Activated naive CD4-positive, alpha-beta T cell treated with anti-CD3 and anti-CD28 coated beads for 36 hours (primary cell): ENCODE measurements around the gene CHTF8. TPM values are rescaled to one million over a fixed set of nuclear protein-coding genes. Genes with fewer than 3 reads are reported as not detected.

ENCODE experiments used
- CTCF ChIA-PET: fragments of 350-600 bp; sonication (Branson Sonifier 250); formaldehyde crosslinking; loops from one replicate; lab custom pipeline; 2021; ENCODE audit warnings: antibody characterized with exemption; lab: Charles Lee
- DNase-seq: peaks from one replicate; pipeline ENCODE4 v3.0.0-alpha.2; 2020
- H3K27ac Mint-ChIP-seq: one replicate; pipeline ENCODE4 v1.8.0; 2021; ENCODE audit warnings: mild to moderate bottlenecking, mixed read lengths
- H3K27me3 Mint-ChIP-seq: one replicate; pipeline ENCODE4 v1.8.0; 2021; ENCODE audit warnings: low read depth, mixed read lengths
- H3K36me3 Mint-ChIP-seq: one replicate; pipeline ENCODE4 v1.8.0; 2021; ENCODE audit warnings: low read depth, mixed read lengths
- H3K4me1 Mint-ChIP-seq: one replicate; pipeline ENCODE4 v1.8.0; 2021; ENCODE audit warnings: low read depth, mixed read lengths
- H3K4me3 Mint-ChIP-seq: one replicate; pipeline ENCODE4 v1.8.0; 2021; ENCODE audit warnings: mild to moderate bottlenecking, moderate library complexity, mixed read lengths
- H3K9me3 Mint-ChIP-seq: one replicate; pipeline ENCODE4 v1.8.0; 2021; ENCODE audit warnings: mixed read lengths
- intact Hi-C: fragments of 100-400 bp; cut with micrococcal nuclease; formaldehyde crosslinking; loops from one replicate; pipeline ENCODE4 v1.15.1; 2023
- total RNA-seq, 2 experiments: library from RNA; stranded (reverse); gene quantifications; one replicate each; pipeline ENCODE4 v1.2.3, GENCODE V29; 2021

CHTF8 gene, protein sequence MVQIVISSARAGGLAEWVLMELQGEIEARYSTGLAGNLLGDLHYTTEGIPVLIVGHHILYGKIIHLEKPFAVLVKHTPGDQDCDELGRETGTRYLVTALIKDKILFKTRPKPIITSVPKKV
- 100 to 1,000 TPM; 114 to 117 TPM for total RNA-seq

DNA sequence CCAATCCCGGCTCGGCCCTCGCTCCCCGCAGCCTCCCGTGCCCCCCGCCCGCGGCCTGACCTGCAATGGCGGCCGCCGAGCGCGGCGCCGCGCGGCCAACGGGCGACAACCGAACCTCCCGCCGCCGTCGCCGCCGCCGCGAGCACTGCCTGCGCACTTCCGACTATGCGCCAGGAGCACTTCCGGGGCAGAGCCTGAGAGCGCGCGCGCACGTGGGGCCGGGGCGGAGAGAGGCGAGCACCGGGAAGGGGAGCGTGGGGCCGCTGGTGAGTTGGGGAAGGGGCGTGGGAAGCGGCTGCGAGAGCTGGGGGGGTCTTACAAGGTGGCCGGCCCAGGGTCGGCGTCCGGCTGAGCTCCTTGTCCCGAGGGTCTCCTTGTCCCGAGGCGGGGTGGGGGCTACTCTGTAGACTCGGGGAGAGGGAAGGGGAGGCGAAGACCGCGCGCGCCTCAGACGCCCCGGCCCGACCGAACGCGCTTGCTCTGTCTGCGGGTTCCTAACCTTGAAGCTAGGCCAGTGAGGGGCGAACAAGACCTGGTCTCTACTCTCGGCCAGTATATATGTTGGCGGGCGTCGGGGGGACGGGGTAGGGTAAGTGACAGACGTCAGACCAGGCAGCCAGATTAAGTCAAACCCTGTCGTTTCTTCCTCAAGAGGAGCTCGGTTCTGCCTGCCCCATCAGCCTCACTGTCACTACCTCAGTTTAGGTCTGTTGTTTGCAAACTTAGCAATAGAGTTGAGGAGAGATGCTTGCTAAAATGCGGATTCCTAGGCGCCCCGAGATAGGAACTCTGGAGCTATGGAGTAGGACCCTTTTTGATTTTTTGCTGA is at the start of gene CHTF8, which contains the start of gene UTP4:
Gene CHTF8, minus strand, starts transcription at position 165 of the 829 bp plus-strand sequence. CDS start 11,130 bp downstream, outside the sequence.
Gene UTP4, plus strand, starts transcription at position 226 of the 829 bp plus-strand sequence. CDS start 811 bp downstream, outside the sequence.
- peak; percentile 89 for DNase-seq
- H3K27ac Mint-ChIP-seq: peak within 1 kb of the TSS; percentile 90
- H3K9me3 Mint-ChIP-seq: no peaks in the 10 kb centered on the region

DNA sequence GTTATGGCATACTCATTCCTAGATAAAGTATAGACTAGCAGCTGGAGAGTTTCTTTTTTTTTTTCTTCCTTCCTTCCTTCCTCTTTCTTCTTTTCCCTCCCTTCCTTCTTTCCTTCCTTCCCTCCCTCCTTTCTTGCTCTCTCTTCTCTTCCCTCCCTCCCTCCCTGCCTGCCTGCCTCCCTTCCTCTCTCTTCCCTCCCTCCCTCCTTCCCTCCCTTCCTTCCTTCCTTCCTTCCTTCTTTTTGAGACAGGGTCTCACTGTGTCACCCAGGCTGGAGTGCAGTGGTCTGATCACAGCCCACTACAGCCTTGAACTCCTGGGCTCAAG is 47.6 kb upstream of the CHTF8 start:
- DNase-seq: no peak
- peaks cover 2% of the 10 kb centered on the region for H3K36me3 Mint-ChIP-seq
- intact Hi-C loops: no loop called here
- no peaks in the 10 kb centered on the region for H3K9me3 Mint-ChIP-seq
- H3K27ac Mint-ChIP-seq: no peak overlapping the region
- H3K4me3 Mint-ChIP-seq: no peak overlapping the region
- CTCF ChIA-PET: interaction anchor here (0.6 kb wide), 1 partner anchor 1403 kb away, joined by 4 read pairs; no protein-coding TSS in a partner anchor
- H3K4me1 Mint-ChIP-seq: peaks cover 7% of the 10 kb centered on the region
- no peaks in the 10 kb centered on the region for H3K27me3 Mint-ChIP-seq

More for the DNA sequence above, at the start of gene CHTF8, which contains the start of gene UTP4:
- H3K4me1 Mint-ChIP-seq: peaks cover 59% of the 10 kb centered on the region
- intact Hi-C loops: loop anchor here (1.0 to 2.0 kb wide), 4 partner anchors 34 to 286 kb away; partner anchors contain the start of genes SNTB2 and VPS4A
- H3K4me3 Mint-ChIP-seq: peak within 1 kb of the TSS; percentile 96
- CTCF ChIA-PET: interaction anchor here (0.7 to 1.8 kb wide), 5 partner anchors 9 to 153 kb away, joined by 3 to 22 read pairs (median 3); no protein-coding TSS in a partner anchor
- H3K27me3 Mint-ChIP-seq: no peaks in the 10 kb centered on the region
- H3K36me3 Mint-ChIP-seq: peaks cover 23% of the 10 kb centered on the region

DNA sequence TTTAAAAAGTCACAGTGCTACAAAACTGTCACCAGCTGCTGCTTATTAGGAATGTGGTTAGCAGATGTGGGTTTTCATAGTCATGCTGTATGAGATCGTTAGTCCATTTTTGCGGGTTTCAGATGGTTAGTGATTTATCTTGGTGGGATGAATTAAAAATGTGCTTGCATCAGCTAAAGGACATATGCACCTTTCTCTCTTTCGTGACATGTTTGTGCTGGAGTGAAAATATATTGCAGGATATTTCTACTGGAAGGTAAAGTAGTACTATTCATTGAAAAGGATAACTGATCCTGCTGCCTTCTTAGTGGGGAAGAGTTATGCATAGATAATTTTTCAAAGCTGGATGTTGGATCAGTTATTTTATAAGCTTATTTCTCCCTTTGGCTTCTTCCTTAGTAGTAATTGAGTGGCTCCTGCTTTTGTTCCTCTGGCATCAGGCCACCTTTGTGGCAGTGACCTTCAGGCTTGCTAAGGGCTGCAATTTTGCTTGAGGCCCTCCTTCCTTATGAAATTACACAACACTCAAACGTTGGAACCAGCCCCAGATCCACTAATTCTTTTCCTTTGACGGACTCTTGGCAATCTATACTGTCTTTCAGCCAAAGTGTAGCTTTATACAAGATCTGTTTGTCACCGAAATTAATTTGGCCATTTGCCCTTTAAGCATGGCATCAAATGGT is 47.1 kb upstream of the CHTF8 start:
- no peaks in the 10 kb centered on the region for H3K27me3 Mint-ChIP-seq
- H3K4me1 Mint-ChIP-seq: peaks cover 4% of the 10 kb centered on the region
- intact Hi-C loops: no loop called here
- CTCF ChIA-PET: interaction anchor here (0.6 kb wide), 1 partner anchor 1403 kb away, joined by 4 read pairs; no protein-coding TSS in a partner anchor
- no peaks in the 10 kb centered on the region for H3K9me3 Mint-ChIP-seq
- no peak for DNase-seq
- no peak overlapping the region for H3K27ac Mint-ChIP-seq
- H3K4me3 Mint-ChIP-seq: no peak overlapping the region
- H3K36me3 Mint-ChIP-seq: peaks cover 2% of the 10 kb centered on the region

DNA sequence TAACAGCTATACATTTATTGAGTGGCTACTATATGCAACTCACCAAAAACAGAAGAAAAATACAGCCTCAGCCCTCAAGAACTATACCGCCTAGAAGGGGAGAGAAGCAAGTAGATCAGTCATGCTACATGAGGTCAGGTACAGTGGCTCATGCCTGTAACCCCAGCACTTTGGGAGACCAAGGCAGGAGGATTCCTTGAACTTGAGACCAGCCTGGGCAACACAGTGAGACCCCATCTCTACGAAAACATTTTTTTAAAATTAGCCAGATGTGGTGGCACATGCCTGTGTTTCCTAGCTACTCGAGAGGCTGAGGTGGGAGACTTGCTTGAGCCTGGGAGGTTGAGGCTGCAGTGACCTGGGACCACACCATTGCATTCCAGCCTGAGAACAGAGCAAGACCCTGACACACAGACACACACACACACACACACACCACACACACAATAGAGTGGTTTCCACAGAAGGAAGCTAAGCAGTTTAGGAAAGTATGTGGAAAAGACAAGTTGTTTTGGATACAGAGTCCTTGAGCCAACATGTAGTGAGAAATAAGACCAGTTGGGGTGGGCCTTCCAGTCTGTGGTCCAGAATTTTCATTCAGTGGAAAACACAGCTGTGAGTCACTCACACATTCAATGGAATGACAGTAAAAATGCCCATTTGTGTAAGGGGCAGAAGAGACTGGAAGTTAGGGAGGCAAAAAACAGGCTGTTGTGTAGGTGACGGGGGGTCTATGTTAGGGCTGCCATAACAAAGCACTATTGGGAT is 43.8 kb upstream of the CHTF8 start:
- intact Hi-C loops: no loop called here
- CTCF ChIA-PET: interaction anchor here (1.0 to 1.4 kb wide), 2 partner anchors 10 to 26 kb away, joined by 5 read pairs; no protein-coding TSS in a partner anchor
- no peaks in the 10 kb centered on the region for H3K36me3 Mint-ChIP-seq
- no peaks in the 10 kb centered on the region for H3K4me1 Mint-ChIP-seq
- H3K9me3 Mint-ChIP-seq: no peaks in the 10 kb centered on the region
- no peaks in the 10 kb centered on the region for H3K27me3 Mint-ChIP-seq
- H3K4me3 Mint-ChIP-seq: no peak overlapping the region
- no peak for DNase-seq
- no peak overlapping the region for H3K27ac Mint-ChIP-seq

DNA sequence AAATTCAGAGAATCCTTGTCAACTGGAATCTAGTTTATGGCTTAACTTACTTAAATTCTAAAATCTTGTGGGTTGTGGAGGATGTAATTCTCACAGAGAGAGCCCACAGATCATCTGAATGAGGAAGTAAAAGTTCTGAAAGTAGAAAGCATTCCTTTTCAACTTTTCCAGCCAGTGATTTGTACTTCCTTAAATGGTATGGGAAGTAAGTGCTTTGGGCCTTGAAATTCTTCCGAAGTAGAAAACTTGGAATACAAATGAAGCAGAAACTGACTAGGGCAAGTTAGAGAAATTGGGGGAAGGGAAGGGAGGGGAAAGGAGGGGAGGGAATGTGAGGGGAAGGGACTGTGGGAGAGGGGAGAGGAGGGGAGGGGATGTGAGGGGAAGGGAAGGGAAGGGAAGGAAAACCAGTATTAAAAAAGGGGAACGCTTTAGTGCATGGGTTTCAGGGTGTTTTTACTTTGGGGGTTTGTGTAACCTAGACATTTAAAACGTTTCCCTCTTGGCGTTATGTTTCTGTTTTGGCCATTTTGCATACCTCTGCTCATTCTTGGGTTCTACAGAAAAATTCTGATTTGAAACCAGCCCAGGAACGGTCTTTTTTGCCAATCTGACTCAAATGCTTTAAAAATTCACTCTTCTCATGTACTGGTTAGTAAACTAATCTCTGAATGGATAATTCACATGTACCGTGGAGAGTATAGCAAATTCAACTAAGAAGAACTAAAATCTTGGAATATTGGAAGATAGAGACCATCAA is 39.1 kb upstream of the CHTF8 start:
- H3K36me3 Mint-ChIP-seq: peaks cover 29% of the 10 kb centered on the region

DNA sequence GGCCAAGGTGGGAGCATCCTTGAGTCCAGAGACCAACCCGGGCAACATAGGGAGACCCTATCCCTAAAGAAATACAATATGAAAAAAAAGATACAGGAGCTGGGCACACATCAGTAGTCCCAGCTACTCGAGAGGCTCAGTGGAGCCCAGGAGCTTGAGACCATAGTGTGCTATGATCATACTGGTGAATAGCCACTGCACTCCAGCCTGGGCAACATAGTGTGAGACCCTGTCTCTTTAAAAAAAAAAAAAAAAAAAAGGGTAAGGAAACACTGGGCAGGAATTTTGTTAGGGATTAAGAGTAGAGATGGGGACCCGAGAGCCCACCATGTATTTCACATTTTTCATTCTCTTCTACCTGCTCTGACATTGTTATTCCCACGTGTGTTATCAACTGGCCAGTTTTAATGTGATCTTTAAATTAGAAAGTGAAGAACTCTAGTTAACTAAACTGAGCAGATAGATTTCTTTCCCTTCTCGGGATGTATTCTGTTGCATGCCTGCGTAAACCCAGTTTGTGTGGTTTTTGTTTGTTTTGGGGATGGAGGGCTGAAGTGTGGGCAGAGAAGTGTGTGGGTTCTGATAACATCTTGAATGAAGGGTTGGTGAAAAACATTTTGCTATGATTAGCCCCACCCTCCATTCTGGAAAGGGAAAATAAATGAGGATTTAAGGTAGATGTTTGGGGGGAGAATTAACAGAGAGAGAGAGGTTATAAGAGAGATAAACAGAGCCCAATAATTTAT is 37.4 kb upstream of the CHTF8 start:
- no peak overlapping the region for H3K4me3 Mint-ChIP-seq
- peak overlapping the region; percentile 51 for H3K27ac Mint-ChIP-seq
- intact Hi-C loops: loop anchor here (5.0 to 10.0 kb wide), 2 partner anchors 48 to 215 kb away; partner anchors contain the start of gene TERF2
- CTCF ChIA-PET: interaction anchor here (1.0 to 1.6 kb wide), 2 partner anchors 12 to 18 kb away, joined by 3 to 7 read pairs; no protein-coding TSS in a partner anchor
- no peaks in the 10 kb centered on the region for H3K9me3 Mint-ChIP-seq
- peaks cover 40% of the 10 kb centered on the region for H3K36me3 Mint-ChIP-seq
- H3K27me3 Mint-ChIP-seq: no peaks in the 10 kb centered on the region
- peaks cover 34% of the 10 kb centered on the region for H3K4me1 Mint-ChIP-seq
- DNase-seq: no peak

More for the DNA sequence above, 39.1 kb upstream of the CHTF8 start:
- Mint-ChIP-seq H3K9me3 (no peaks in the 10 kb centered on the region), H3K4me3 (no peak overlapping the region), H3K27ac (no peak overlapping the region), H3K4me1 (peaks cover 20% of the 10 kb centered on the region), H3K27me3 (no peaks in the 10 kb centered on the region)
- CTCF ChIA-PET: interaction anchor here (0.7 kb wide), 1 partner anchor 100 kb away, joined by 3 read pairs; no protein-coding TSS in a partner anchor
- intact Hi-C loops: loop anchor here (5.0 kb wide), 1 partner anchor 46 kb away; no protein-coding TSS in a partner anchor
- no peak for DNase-seq

DNA sequence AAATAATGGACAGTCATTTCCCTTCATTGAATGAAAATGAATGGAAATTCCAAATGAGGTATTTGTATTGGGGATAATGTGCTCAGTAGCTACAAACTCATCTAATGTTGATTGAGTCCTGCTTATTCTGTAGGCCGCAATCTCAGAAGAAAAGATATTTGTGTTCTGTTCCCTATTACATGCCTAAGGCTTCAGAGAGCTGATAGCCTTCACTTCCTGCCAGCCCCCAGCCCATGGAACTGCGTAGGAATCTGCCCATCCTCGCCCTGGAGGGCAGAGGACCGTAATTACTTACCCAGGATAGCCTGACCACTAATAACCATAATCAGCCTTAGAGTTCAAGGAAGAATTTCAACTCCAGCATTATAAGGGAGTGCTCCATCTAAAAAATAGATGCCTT is 36.7 kb upstream of the CHTF8 start:
- no peaks in the 10 kb centered on the region for H3K27me3 Mint-ChIP-seq
- DNase-seq: no peak
- H3K9me3 Mint-ChIP-seq: no peaks in the 10 kb centered on the region
- H3K27ac Mint-ChIP-seq: no peak overlapping the region
- H3K36me3 Mint-ChIP-seq: peaks cover 41% of the 10 kb centered on the region
- intact Hi-C loops: loop anchor here (10.0 kb wide), 1 partner anchor 216 kb away; the partner anchor contains the start of gene TERF2
- CTCF ChIA-PET: interaction anchor here (1.0 to 1.6 kb wide), 2 partner anchors 13 to 17 kb away, joined by 3 to 7 read pairs; no protein-coding TSS in a partner anchor
- no peak overlapping the region for H3K4me3 Mint-ChIP-seq
- peaks cover 38% of the 10 kb centered on the region for H3K4me1 Mint-ChIP-seq

DNA sequence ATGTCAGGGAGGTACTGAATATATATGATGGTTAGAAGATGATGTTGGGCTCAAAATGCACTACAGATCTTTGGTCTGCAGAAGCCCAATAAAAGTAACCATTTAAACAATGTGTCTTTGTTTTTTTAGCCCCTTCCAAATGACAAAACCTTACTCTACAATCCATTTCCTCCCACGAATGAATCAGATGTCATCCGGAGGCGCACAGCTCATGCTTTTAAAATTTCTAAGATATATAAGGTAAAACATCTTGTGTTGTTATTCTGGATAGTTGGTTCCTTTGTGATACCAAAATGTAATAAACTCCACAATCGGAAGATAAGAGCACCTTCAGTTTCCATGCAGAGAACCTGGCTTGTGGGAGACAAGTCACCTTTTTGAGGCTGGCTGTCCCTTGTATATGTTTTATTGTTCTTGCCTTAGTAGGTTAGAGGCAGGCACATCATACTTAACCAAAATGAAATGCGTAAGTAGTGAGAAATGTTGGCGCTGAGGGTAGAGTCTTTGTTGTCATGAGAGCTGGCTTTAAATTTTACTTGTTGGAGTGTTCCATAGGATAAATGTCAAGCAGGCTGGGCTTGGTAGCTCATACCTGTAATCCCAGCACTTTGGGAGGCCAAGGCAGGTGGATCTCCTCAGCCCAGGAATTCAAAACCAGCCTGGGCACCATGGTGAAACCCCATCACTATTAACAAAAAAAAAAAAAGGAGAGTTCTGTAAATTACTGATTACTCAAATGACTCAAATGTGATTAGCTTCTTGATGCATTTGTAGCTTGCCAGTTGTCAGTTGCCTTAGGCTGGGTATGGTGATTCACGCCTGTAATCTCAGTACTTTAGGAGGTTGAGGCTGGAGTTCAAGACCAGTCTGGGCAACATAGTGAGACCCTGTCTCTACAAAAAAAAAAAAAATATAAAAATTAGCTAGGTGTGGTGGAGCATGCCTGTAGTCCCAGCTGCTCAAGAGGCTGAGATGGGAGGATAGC is 34.9 kb upstream of the CHTF8 start:
- intact Hi-C loops: loop anchor here (1.0 to 10.0 kb wide), 6 partner anchors 21 to 411 kb away; partner anchors contain the start of genes CHTF8, TERF2 and UTP4
- Mint-ChIP-seq H3K4me1 (peaks cover 46% of the 10 kb centered on the region), H3K36me3 (peaks cover 52% of the 10 kb centered on the region), H3K9me3 (no peaks in the 10 kb centered on the region), H3K27ac (peak overlapping the region; percentile 75), H3K4me3 (no peak overlapping the region), H3K27me3 (no peaks in the 10 kb centered on the region)
- peak; percentile 22 for DNase-seq
- CTCF ChIA-PET: interaction anchor here (0.6 to 3.8 kb wide), 11 partner anchors 9 to 167 kb away, joined by 3 to 36 read pairs (median 4); partner anchors contain the start of gene SNTB2

DNA sequence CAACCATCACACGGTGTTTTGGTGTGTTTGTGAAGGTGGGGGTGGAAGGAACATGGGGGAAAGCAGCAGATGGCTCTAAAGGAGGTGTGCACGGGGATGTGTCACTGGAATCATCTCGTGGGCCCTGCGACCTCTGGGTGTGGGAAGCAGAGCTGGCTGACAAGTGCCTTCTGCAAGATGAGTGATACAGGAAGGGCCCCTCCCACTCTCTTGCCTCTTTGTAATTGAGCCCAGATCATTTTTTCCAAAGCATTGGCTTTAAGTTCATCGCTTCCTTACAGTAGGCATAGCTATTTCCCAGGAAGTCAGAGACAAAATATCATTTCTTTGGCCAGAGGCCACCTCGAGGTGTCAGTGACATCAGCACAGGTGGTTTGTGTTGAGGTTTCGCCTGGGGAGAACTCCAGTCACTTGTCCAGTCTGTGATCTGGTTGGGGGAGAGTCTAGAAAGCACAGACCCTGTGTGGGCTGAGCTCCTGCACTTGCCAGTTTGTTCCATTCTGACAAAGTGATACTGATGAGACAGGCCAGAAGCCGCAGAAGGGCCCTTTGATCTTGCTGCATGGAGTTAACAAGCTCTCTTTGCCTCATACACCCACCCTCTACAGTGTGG is 33.9 kb upstream of the CHTF8 start:
- intact Hi-C loops: loop anchor here (1.0 to 10.0 kb wide), 5 partner anchors 22 to 410 kb away; partner anchors contain the start of genes CHTF8, TERF2 and UTP4
- H3K27me3 Mint-ChIP-seq: no peaks in the 10 kb centered on the region
- no peaks in the 10 kb centered on the region for H3K9me3 Mint-ChIP-seq
- peak overlapping the region; percentile 23 for H3K4me3 Mint-ChIP-seq
- peak; percentile 88 for DNase-seq
- peak overlapping the region; percentile 75 for H3K27ac Mint-ChIP-seq
- CTCF ChIA-PET: interaction anchor here (0.6 to 3.8 kb wide), 13 partner anchors 10 to 766 kb away, joined by 3 to 36 read pairs (median 4); partner anchors contain the start of gene SNTB2
- H3K36me3 Mint-ChIP-seq: peaks cover 57% of the 10 kb centered on the region
- H3K4me1 Mint-ChIP-seq: peaks cover 46% of the 10 kb centered on the region
